WERI-Rb-1 (cell line): Measurements from ENCODE around the gene NME3.

Source experiments
- DNase-seq: peaks from one replicate; pipeline ENCODE4 v3.0.0-alpha.2; 2020
- H3K27ac ChIP-seq: fragments of 250-450 bp; sonication (Bioruptor Pico); 2 replicates; pipeline ENCODE4 v1.5.1; 2020; ENCODE audit warnings: mild to moderate bottlenecking, moderate library complexity
- H3K27me3 ChIP-seq: fragments of 250-450 bp; sonication (Bioruptor Pico); 2 replicates; pipeline ENCODE4 v1.5.1; 2021; ENCODE audit warnings: mild to moderate bottlenecking, low read depth, moderate library complexity; ENCODE audit not compliant: insufficient read depth, severe bottlenecking
- H3K36me3 ChIP-seq: fragments of 250-450 bp; sonication (Bioruptor Pico); 2 replicates; pipeline ENCODE4 v1.5.1; 2020; ENCODE audit warnings: mild to moderate bottlenecking, moderate library complexity
- H3K4me3 ChIP-seq: 2 replicates; pipeline ENCODE4 v1.5.1; 2011; ENCODE audit warnings: low read depth, mild to moderate bottlenecking, control low read depth, low read length
- H3K9me3 ChIP-seq: fragments of 250-450 bp; sonication (Bioruptor Pico); 2 replicates; pipeline ENCODE4 v1.5.1; 2021; ENCODE audit warnings: mild to moderate bottlenecking, moderate library complexity; ENCODE audit not compliant: severe bottlenecking
- TF ChIP-seq, protein P1 (sequence below): IDR thresholded peaks from 2 replicates; pipeline ENCODE4 v1.5.1; 2011; ENCODE audit warnings: low read depth, mild to moderate bottlenecking, control low read depth, inconsistent platforms, low read length

NME3 gene

DNA sequence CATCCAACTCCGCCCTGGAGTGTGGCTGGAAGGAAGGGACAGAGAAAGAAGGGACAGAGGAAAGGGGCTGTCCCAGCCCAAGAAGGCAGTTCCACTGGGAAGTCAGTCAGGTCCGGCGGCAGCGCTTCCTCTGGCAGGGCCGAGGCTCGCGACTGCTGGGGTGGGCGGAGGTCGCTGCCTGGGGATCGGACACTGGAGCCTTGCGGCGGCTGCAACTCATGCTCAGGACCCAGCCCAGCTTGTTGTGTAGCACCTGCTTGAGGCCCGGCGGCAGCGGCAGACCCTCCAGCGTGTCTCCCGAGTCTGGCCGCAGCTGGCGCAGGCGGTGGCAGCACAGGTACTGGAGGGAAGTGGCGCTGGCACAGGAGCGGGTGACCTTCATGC is 5.6 kb upstream of the NME3 start:
- DNase-seq = no peak
- no peak overlapping the region for H3K4me3 ChIP-seq
- H3K9me3 ChIP-seq = no peaks in the 10 kb centered on the region
- peaks cover 68% of the 10 kb centered on the region for H3K36me3 ChIP-seq
- H3K27ac ChIP-seq = peak overlapping the region; percentile 78
- TF ChIP-seq, protein P1, sequence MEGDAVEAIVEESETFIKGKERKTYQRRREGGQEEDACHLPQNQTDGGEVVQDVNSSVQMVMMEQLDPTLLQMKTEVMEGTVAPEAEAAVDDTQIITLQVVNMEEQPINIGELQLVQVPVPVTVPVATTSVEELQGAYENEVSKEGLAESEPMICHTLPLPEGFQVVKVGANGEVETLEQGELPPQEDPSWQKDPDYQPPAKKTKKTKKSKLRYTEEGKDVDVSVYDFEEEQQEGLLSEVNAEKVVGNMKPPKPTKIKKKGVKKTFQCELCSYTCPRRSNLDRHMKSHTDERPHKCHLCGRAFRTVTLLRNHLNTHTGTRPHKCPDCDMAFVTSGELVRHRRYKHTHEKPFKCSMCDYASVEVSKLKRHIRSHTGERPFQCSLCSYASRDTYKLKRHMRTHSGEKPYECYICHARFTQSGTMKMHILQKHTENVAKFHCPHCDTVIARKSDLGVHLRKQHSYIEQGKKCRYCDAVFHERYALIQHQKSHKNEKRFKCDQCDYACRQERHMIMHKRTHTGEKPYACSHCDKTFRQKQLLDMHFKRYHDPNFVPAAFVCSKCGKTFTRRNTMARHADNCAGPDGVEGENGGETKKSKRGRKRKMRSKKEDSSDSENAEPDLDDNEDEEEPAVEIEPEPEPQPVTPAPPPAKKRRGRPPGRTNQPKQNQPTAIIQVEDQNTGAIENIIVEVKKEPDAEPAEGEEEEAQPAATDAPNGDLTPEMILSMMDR = no peak
- no peaks in the 10 kb centered on the region for H3K27me3 ChIP-seq

DNA sequence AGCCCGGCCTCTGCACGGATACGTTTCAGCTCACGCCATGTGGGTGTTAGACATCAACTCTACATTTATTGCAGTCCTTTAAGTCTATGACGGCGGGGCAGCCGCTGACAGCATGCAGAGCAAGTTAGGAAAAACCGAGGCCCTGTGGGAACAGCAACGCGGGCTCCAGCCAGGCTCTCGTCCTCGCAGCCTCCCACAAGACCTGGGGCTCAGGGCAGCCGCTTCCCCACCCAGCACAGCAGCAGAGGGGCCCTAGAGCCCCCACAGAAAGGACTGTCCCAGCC is 5.3 kb upstream of the NME3 start:
- Histone ChIP-seq H3K9me3 (no peaks in the 10 kb centered on the region), H3K27ac (peak overlapping the region; percentile 78), H3K4me3 (no peak overlapping the region), H3K36me3 (peaks cover 71% of the 10 kb centered on the region), H3K27me3 (no peaks in the 10 kb centered on the region)
- TF ChIP-seq, protein P1 = no peak
- DNase-seq = no peak

DNA sequence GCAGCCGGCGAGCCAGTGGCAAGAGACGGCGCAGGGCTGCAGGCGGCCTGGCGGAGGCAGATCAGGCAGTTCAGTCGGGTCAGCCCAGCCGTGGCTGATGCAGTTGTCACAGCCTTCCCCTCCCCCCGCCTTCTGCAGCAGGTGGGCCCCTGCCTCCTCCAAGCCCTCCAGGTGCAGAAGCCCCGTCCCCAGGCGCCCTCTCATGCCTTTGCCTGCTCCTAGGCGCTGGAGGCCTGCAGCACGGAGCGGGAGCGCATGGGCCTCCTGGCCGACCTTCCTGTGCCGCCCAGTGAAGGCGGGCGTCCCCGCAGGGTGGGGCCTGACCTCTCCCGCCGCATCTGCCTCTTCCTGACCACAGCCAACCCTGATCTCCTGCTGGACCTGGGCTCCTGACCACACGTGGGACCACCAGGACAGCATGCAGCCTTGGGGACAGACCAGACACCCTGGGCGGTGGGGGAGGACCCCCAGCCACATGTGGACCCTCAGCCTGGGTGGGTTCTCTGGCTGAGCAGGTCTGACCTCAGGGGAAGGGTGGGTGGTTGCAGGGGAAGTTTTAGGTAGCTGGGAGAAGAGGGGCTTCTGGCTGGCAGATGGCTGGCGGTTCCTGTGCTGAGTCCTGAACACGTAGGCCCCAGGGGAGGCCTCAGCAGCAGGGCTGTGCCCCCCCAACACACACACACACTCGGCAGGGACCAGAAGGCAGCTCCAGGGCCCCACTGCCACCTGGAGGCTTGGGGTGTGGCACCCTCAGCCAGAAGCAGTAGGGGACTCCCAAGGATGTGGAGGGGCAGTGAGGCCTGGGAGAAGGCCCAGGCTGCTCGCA is 4.7 kb upstream of the NME3 start:
- TF ChIP-seq, protein P1 = no peak
- peaks cover 70% of the 10 kb centered on the region for H3K36me3 ChIP-seq
- no peaks in the 10 kb centered on the region for H3K9me3 ChIP-seq
- H3K4me3 ChIP-seq = no peak overlapping the region
- DNase-seq = peak; percentile 59
- H3K27me3 ChIP-seq = no peaks in the 10 kb centered on the region
- H3K27ac ChIP-seq = peak overlapping the region; percentile 78

DNA sequence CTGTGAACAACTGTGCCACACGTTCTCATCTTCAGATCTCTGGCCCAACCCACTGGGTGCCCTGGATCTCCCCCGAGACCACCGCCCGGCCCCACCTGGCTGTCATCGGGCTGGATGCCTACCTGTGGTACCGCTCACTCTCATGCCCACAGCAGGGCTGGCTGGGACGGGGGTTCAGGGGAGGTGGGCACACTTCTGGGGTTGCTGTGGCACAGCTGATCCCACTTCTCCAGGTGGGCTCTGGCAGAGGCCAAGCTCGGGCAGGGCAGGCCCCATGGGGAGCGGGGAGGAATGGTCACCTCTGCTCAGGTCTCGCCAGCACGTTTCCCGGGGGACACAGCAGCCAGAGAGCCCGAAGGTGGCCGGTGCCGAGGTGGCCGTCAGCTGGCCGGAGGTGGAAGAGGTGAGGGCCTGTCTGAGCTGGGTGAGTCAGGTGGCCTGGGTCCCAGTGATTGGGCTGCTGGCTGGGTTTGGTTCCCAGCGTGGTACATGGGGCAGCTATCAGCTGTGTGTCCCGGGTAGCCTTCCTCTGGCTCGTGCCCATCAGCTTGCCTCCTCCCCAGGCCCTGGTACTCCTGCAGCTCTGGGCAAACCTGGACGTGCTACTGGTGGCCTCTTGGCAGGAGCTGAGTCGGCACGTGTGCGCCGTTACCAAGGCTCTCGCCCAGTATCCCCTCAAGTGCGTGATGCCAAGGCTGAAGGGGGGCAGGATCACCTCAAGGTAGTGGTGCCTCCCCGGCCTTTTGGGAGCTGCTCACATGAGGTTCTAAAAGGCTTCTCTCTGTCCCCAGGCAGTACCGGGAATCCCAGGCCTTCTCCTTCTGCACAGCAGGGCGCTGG is 3.9 kb upstream of the NME3 start:
- Histone ChIP-seq H3K36me3 (peaks cover 64% of the 10 kb centered on the region), H3K27me3 (no peaks in the 10 kb centered on the region), H3K9me3 (no peaks in the 10 kb centered on the region), H3K4me3 (no peak overlapping the region), H3K27ac (peak overlapping the region; percentile 78)
- TF ChIP-seq, protein P1 = no peak
- DNase-seq = no peak

DNA sequence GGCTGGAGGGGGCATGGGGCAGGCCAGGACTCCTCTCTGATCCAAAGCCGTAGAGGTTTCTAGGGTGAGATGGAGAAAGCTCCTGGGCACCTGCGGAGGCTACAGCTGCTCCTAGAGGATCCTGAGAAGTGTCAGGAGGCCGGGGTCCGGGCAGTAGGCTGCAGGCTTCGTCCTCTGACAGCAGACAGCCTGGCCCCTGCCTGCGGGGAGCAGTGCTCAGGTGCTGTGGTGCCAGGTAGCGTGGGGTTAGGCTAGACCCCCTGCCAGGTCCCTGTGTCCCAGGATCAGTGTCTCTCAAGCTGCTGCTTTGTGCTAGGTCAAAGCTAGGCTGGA is 3.1 kb upstream of the NME3 start:
- peaks cover 64% of the 10 kb centered on the region for H3K36me3 ChIP-seq
- DNase-seq = no peak
- H3K4me3 ChIP-seq = no peak overlapping the region
- H3K9me3 ChIP-seq = no peaks in the 10 kb centered on the region
- no peak overlapping the region for H3K27ac ChIP-seq
- TF ChIP-seq, protein P1 = no peak
- H3K27me3 ChIP-seq = no peaks in the 10 kb centered on the region
